Neutrophil (primary cell): ENCODE data around the gene ZMYND8.
"Not testable (repeated sequence)": the region's sequence is repeated elsewhere in the genome, so short reads cannot be mapped to it uniquely, and the experiment has no call there.

ENCODE experiments used
- H3K27ac ChIP-seq: fragments of 200-600 bp; sonication (generic); 2 replicates; pipeline ENCODE4 v1.5.1; 2016; ENCODE audit warnings: mild to moderate bottlenecking, moderate library complexity
- H3K27me3 ChIP-seq: fragments of 200-600 bp; sonication (generic); 2 replicates; pipeline ENCODE4 v1.6.0; 2016; ENCODE audit warnings: mild to moderate bottlenecking
- H3K36me3 ChIP-seq: fragments of 200-600 bp; sonication (generic); 2 replicates; pipeline ENCODE4 v1.5.1; 2017
- H3K4me1 ChIP-seq, 2 experiments: fragments of 200-600 bp in 1 of 2; sonication (generic) in 1 of 2; 1 replicate in 1 of 2; 2 replicates in 1 of 2; pipeline versions ENCODE4 v1.5.1 to v1.6.1; 2013 to 2016; ENCODE audit warnings: low read depth in 1 of 2, low read length in 1 of 2, mild to moderate bottlenecking in 1 of 2, moderate library complexity in 1 of 2; ENCODE audit not compliant: control insufficient read depth in 1 of 2, insufficient read depth in 1 of 2
- H3K4me3 ChIP-seq, 2 experiments: fragments of 200-600 bp in 1 of 2; sonication (generic) in 1 of 2; 1 replicate in 1 of 2; 2 replicates in 1 of 2; pipeline ENCODE4 v1.5.1; 2013 to 2016; ENCODE audit warnings: low read depth in 1 of 2, low read length in 1 of 2, mild to moderate bottlenecking in 1 of 2, moderate library complexity in 1 of 2
- H3K9me3 ChIP-seq: fragments of 200-600 bp; sonication (generic); 2 replicates; pipeline ENCODE4 v1.5.1; 2016
- TF ChIP-seq, protein P1 (sequence below): fragments of 200-600 bp; sonication (generic); IDR thresholded peaks from 2 replicates; pipeline ENCODE4 v1.5.1; 2016; ENCODE audit warnings: antibody characterized with exemption

Gene ZMYND8

DNA sequence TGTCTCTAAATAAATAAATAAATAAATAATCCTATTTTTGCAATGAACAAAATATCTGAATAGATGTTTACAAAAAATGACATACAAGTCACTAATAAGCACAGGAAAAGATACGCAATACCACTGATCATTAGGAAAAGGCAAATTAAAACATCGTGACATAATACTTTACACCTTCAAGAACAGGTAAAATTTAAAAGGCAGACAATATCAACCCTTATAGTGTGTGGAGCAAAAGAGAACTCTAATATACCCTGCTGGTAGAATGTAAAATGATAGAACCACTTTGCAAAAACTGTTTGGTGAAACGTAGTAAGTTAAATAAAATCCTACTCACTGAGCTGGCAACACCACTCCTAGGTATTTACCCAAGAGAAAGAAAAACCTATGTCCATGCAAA lies 67.4 kb downstream of the ZMYND8 start:
- Histone ChIP-seq H3K36me3 (peaks cover 92% of the 10 kb centered on the region), H3K4me3 (no peak overlapping the region), H3K27me3 (no peaks in the 10 kb centered on the region), H3K9me3 (no peaks in the 10 kb centered on the region), H3K27ac (no peak overlapping the region), H3K4me1 (no peaks in the 10 kb centered on the region)
- TF ChIP-seq, protein P1, sequence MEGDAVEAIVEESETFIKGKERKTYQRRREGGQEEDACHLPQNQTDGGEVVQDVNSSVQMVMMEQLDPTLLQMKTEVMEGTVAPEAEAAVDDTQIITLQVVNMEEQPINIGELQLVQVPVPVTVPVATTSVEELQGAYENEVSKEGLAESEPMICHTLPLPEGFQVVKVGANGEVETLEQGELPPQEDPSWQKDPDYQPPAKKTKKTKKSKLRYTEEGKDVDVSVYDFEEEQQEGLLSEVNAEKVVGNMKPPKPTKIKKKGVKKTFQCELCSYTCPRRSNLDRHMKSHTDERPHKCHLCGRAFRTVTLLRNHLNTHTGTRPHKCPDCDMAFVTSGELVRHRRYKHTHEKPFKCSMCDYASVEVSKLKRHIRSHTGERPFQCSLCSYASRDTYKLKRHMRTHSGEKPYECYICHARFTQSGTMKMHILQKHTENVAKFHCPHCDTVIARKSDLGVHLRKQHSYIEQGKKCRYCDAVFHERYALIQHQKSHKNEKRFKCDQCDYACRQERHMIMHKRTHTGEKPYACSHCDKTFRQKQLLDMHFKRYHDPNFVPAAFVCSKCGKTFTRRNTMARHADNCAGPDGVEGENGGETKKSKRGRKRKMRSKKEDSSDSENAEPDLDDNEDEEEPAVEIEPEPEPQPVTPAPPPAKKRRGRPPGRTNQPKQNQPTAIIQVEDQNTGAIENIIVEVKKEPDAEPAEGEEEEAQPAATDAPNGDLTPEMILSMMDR, result no peak

DNA sequence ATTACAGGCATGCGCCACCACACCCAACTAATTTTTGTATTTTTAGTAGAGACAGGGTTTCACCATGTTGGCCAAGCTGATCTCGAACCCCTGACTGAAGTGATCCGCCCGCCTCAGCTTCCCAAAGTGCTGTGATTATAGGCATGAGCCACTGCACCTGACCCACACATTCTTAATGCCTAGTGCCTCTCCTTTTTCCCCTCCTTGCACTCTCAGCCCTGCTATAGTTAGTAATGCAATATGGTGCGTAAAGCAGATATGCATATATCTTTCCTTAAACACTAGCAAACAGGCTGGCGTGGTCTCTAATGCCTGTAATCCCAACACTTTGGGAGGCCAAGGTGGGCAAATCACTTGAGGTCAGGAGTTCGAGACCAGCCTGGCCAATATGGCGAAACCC lies 68.0 kb downstream of the ZMYND8 start:
- not testable (repeated sequence) for H3K9me3 ChIP-seq, H3K27me3 ChIP-seq, H3K4me3 ChIP-seq, H3K27ac ChIP-seq, H3K4me1 ChIP-seq
- peaks cover 92% of the 10 kb centered on the region for H3K36me3 ChIP-seq

DNA sequence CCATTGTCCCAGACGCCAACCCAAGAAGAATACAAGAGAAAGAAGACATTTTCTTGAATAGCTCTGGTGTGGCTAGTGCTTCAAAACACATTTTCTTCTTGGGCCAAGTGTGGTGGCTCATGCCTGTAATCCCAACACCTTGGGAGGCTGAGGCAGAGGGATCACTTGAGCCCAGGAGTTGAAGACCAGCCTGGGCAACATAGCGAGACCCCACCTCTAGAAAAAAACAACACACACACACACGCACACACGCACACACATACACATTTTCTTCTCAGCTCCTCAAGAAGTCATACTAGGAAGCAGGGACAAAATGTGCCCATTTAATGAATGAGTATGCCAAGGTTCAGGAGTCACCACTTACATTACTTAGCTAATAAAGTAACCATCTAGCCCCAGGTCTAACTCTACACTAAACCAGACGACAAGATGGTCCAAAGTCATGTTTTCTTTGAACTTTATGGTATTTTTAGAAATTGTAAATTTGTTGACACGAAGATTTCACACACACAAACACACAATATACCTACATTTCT lies 68.8 kb downstream of the ZMYND8 start:
- no peak overlapping the region for H3K4me3 ChIP-seq
- no peak overlapping the region for H3K27ac ChIP-seq
- H3K27me3 ChIP-seq, result no peaks in the 10 kb centered on the region
- TF ChIP-seq, protein P1, result no peak
- no peaks in the 10 kb centered on the region for H3K4me1 ChIP-seq
- peaks cover 95% of the 10 kb centered on the region for H3K36me3 ChIP-seq
- no peaks in the 10 kb centered on the region for H3K9me3 ChIP-seq

DNA sequence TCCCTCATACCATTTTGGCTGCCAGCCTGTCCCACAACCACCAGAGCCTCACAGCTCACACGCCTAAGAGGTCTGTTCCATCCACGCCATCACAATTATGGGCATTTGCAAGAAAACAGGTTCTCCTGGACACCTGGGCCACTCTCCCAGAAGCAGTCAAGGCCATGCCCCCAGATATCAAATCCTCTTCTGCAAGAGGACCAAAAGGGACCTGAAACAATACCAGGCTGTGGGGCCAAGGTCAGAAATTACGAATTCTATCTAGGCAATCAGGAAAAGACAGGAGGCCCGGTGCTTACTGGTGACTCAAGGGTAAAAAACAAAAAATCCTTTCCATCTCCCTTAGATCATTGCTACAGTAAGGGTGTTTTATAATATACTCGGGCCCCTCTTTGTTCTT lies 69.8 kb downstream of the ZMYND8 start:
- H3K9me3 ChIP-seq, result no peaks in the 10 kb centered on the region
- no peaks in the 10 kb centered on the region for H3K4me1 ChIP-seq
- peaks cover 95% of the 10 kb centered on the region for H3K36me3 ChIP-seq
- H3K27me3 ChIP-seq, result no peaks in the 10 kb centered on the region
- H3K4me3 ChIP-seq, result no peak overlapping the region
- TF ChIP-seq, protein P1, result no peak
- H3K27ac ChIP-seq, result no peak overlapping the region

DNA sequence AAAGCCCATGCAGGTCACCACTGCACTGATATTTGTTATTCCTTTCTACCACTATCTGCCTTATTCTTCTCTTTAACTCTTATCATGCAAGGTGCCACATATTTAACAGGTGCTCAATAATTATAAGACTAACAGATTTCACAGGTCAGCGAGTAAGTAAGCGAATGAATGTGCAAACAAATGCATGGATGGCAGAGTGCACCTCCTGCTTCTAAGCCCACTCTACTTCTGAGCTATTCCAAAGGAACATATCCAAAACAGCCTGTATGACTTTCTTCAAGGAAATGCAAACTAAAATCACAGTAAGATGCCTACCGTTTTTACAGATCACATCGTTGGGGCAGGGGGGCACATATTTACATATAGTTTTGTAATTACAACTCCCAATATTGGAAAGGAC lies 71.3 kb downstream of the ZMYND8 start:
- Histone ChIP-seq H3K9me3 (no peaks in the 10 kb centered on the region), H3K4me1 (no peaks in the 10 kb centered on the region), H3K27me3 (no peaks in the 10 kb centered on the region), H3K27ac (no peak overlapping the region), H3K4me3 (no peak overlapping the region), H3K36me3 (peaks cover 96% of the 10 kb centered on the region)
- TF ChIP-seq, protein P1, result no peak

DNA sequence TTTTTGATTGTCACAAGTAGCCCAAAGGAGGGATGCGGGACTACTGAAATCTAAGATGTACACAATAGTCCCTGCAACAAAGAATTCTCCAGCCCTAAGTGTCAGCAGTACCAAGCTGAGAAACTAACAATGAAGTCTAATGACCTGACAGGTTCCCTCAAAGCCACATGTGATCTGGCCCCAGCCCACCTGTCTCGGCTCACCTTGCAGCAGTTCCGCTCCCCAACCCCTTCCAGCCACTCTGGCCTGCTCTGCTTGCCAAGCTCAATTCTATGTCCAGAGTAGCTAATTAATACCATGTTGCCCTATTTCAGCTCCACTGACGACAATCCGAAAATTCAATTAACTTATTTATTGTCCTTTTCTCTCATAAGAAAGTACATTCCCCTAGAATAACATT lies 72.1 kb downstream of the ZMYND8 start:
- Histone ChIP-seq H3K36me3 (peaks cover 97% of the 10 kb centered on the region), H3K27ac (no peak overlapping the region), H3K4me1 (no peaks in the 10 kb centered on the region), H3K27me3 (no peaks in the 10 kb centered on the region), H3K9me3 (no peaks in the 10 kb centered on the region), H3K4me3 (no peak overlapping the region)
- TF ChIP-seq, protein P1, result no peak
